ENCODE measurements around the gene GSTO1. TPM values are rescaled to one million over a fixed set of nuclear protein-coding genes. Genes with fewer than 3 reads are reported as not detected.
A peak's percentile ranks its signal among the peaks of the same experiment; 100 is the strongest.

The GSTO1 gene
- polyA plus RNA-seq, 1 donor from 2014 or later, result 3.5 TPM

DNA sequence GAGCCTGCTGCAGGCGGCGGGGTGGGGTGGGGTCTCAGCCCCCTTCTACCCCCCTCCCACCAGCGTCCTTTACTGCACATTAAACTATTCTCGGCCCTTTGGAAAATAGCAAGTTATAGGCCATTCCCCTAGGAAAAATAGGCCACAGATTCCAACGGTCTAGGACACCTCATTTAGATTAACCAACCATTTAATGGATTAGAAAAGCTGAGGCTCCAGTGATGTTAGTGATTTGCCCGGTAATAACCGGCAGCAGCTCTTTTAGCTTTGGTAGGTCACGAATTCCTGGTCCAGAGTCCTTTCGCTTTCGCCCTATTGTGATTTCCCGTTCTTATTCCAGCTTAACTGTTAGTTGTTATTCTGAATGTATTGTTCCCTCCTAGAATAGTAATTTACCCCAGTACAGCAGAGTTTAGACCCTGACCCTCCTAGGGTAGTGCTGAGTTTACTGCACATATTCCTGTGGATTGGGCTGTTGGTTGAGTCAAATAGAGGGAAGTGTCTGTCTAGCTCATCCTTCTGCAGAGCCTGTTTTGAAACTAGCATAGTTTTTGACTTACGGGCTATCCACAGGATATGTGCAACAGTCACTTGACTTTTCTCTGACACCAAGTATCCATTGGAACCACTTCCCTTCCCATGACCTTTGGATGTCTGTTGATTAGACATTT is 754 bp downstream of the GSTO1 start:
- Histone ChIP-seq H3K36me3 (ENCODE audit: insufficient read depth, low read length) (no peaks in the 10 kb centered on the region), H3K4me2 (ENCODE audit: low read length) (no peak overlapping the region), H3K27ac (ENCODE audit: low read length) (no peak overlapping the region), H3K27me3 (ENCODE audit: insufficient read depth, low read depth, low read length) (peaks cover 33% of the 10 kb centered on the region), H3F3A (ENCODE audit: insufficient read depth, low read length, poor library complexity, severe bottlenecking) (no peaks in the 10 kb centered on the region), H3K4me3 (ENCODE audit: low read length) (peak overlapping the region; percentile 60), H3K79me2 (replicated peaks; ENCODE audit: insufficient read depth, low read length) (no peaks in the 10 kb centered on the region), H3K9ac (ENCODE audit: low read length) (no peak overlapping the region), H4K20me1 (ENCODE audit: insufficient read depth) (no peaks in the 10 kb centered on the region), H3K9me2 (ENCODE audit: insufficient read depth, low read length) (no peaks in the 10 kb centered on the region), H2AFZ (ENCODE audit: low read depth, low read length) (no peak overlapping the region), H3K9me3 (ENCODE audit: low read length) (no peaks in the 10 kb centered on the region)
- TF ChIP-seq EZH2 (IDR thresholded peaks at IDR 0.05; ENCODE audit: borderline replicate concordance, insufficient read depth, low read length, poor library complexity, severe bottlenecking), result no peak
- TF ChIP-seq MXI1 (conservative IDR thresholded peaks at IDR 0.05; ENCODE audit: poor library complexity, severe bottlenecking), result no peak
- no peak for TF ChIP-seq EP300 (conservative IDR thresholded peaks at IDR 0.05; ENCODE audit: poor library complexity, severe bottlenecking)
- no peak for TF ChIP-seq SMC3 (conservative IDR thresholded peaks at IDR 0.05; ENCODE audit: poor library complexity)
- no peak for TF ChIP-seq REST (IDR thresholded peaks at IDR 0.05; ENCODE audit: borderline replicate concordance)
- no peak for TF ChIP-seq CTCF (IDR thresholded peaks at IDR 0.05; ENCODE audit: poor library complexity, severe bottlenecking)
- TF ChIP-seq POLR2AphosphoS5 (IDR thresholded peaks at IDR 0.05), result no peak
- TF ChIP-seq TAF1 (IDR thresholded peaks at IDR 0.05; ENCODE audit: low read depth), result no peak
- no peak for TF ChIP-seq RAD21 (conservative IDR thresholded peaks at IDR 0.05)

GRCh38 chr10:104256335-104256961 is 1.8 kb downstream of the GSTO1 start:
- Histone ChIP-seq H4K20me1 (ENCODE audit: insufficient read depth) (no peaks in the 10 kb centered on the region), H3K4me2 (ENCODE audit: low read length) (no peak overlapping the region), H2AFZ (ENCODE audit: low read depth, low read length) (no peak overlapping the region), H3K27me3 (ENCODE audit: insufficient read depth, low read depth, low read length) (peaks cover 33% of the 10 kb centered on the region), H3F3A (ENCODE audit: insufficient read depth, low read length, poor library complexity, severe bottlenecking) (no peaks in the 10 kb centered on the region), H3K9me2 (ENCODE audit: insufficient read depth, low read length) (no peaks in the 10 kb centered on the region), H3K4me3 (ENCODE audit: low read length) (no peak overlapping the region), H3K79me2 (replicated peaks; ENCODE audit: insufficient read depth, low read length) (no peaks in the 10 kb centered on the region), H3K27ac (ENCODE audit: low read length) (no peak overlapping the region), H3K9ac (ENCODE audit: low read length) (no peak overlapping the region), H3K36me3 (ENCODE audit: insufficient read depth, low read length) (no peaks in the 10 kb centered on the region), H3K9me3 (ENCODE audit: low read length) (no peaks in the 10 kb centered on the region)
- no peak for TF ChIP-seq TAF1 (IDR thresholded peaks at IDR 0.05; ENCODE audit: low read depth)
- TF ChIP-seq SMC3 (conservative IDR thresholded peaks at IDR 0.05; ENCODE audit: poor library complexity), result no peak
- TF ChIP-seq EZH2 (IDR thresholded peaks at IDR 0.05; ENCODE audit: borderline replicate concordance, insufficient read depth, low read length, poor library complexity, severe bottlenecking), result no peak
- no peak for TF ChIP-seq REST (IDR thresholded peaks at IDR 0.05; ENCODE audit: borderline replicate concordance)

Data from neural cell (in vitro differentiated cells).